D721Med (cell line): ENCODE results near the gene ZFHX3.

ENCODE experiments used
- DNase-seq: peaks from one replicate; pipeline ENCODE4 v3.0.0; 2011; ENCODE audit warnings: low spot score; ENCODE audit not compliant: insufficient read length
- FAIRE-seq: peaks from 2 replicates; lab custom pipeline; 2011; peaks lifted over from hg19 to GRCh38; lab: Jason Lieb, UNC
- CTCF ChIP-seq: IDR thresholded peaks from 2 replicates; pipeline ENCODE4 v1.5.1; 2012; ENCODE audit warnings: mild to moderate bottlenecking, control low read depth; ENCODE audit not compliant: insufficient read depth; ENCODE audit errors: missing control alignments

ZFHX3 gene

GRCh38 chr16:72901000-72901627 lies 146.8 kb downstream of the ZFHX3 start:
- no peak for DNase-seq
- no peak for FAIRE-seq
- TF ChIP-seq CTCF: no peak

GRCh38 chr16:72898216-72898825 lies 149.6 kb downstream of the ZFHX3 start:
- no peak for FAIRE-seq
- TF ChIP-seq CTCF: no peak
- DNase-seq: no peak

- FAIRE-seq: no peak
- TF ChIP-seq CTCF: no peak
- no peak for DNase-seq
These were observed 150.2 kb downstream of the ZFHX3 start for GRCh38 chr16:72897707-72898106.

GRCh38 chr16:72896485-72897118 lies 151.3 kb downstream of the ZFHX3 start:
- TF ChIP-seq CTCF: no peak
- no peak for FAIRE-seq
- DNase-seq: no peak

GRCh38 chr16:72895951-72896350 lies 152.0 kb downstream of the ZFHX3 start:
- DNase-seq (no peak), FAIRE-seq (no peak)
- no peak for TF ChIP-seq CTCF

GRCh38 chr16:72894293-72895151 lies 153.4 kb downstream of the ZFHX3 start:
- TF ChIP-seq CTCF: no peak
- no peak for FAIRE-seq
- no peak for DNase-seq
